K562 (cell line): ENCODE measurements around the gene CSRP2. TPM values are rescaled to one million over a fixed set of nuclear protein-coding genes. Genes with fewer than 3 reads are reported as not detected.

ENCODE experiments used
- ATAC-seq: fragments of 200-7000 bp; cut with Tn5 transposase; 3 replicates; pipeline ENCODE4 v1.9.1; 2020; ENCODE audit warnings: moderate library complexity
- BruUV-seq: library from RNA; stranded (reverse); fragments of 400-500 nt; replicated peaks from 2 replicates; lab custom pipeline; 2021; lab: Mats Ljungman, UMichigan
- CTCF ChIA-PET: fragments of 300-600 bp; formaldehyde crosslinking; extraction: SDS; loops from one replicate; lab custom pipeline; 2021; ENCODE audit warnings: low intra/inter-chr PET ratio; lab: Yijun Ruan, JAX
- POLR2A ChIA-PET: fragments of 300-600, 350-650 bp; sonication (Branson Sonifier 250); formaldehyde crosslinking; extraction: SDS; loops from one replicate; lab custom pipeline; 2021; ENCODE audit warnings: antibody characterized with exemption, inconsistent platforms; lab: Yijun Ruan, JAX
- DNase-seq, 4 experiments: peaks; one replicate each; pipeline versions ENCODE4 v3.0.0 to v3.0.0-alpha.2; 2011 to 2018; ENCODE audit warnings: low spot score in 3 of 4, mixed read lengths in 3 of 4; ENCODE audit errors: extremely low read depth in 1 of 4
- FAIRE-seq: peaks from 2 replicates; lab custom pipeline; 2011; peaks lifted over from hg19 to GRCh38; lab: Jason Lieb, UNC
- H2AFZ ChIP-seq: 2 replicates; pipeline ENCODE4 v1.6.0; 2011; ENCODE audit warnings: low read depth, low read length, control low read depth, inconsistent platforms
- H3K27ac ChIP-seq: fragments of 200-600 bp; 3 replicates; pipeline ENCODE4 v1.8.0; 2011; ENCODE audit warnings: low read depth, mild to moderate bottlenecking, control low read depth, inconsistent platforms, low read length, moderate library complexity, mixed read lengths; ENCODE audit errors: extremely low read depth
- H3K27me3 ChIP-seq, 2 experiments: fragments of 300-600 bp in 1 of 2; 2 replicates in 1 of 2; 3 replicates in 1 of 2; pipeline versions ENCODE4 v1.6.0 to v1.8.0; 2011; ENCODE audit warnings: inconsistent platforms in 2 of 2, low read length in 2 of 2, mild to moderate bottlenecking in 1 of 2, mixed read lengths in 1 of 2, moderate library complexity in 1 of 2; ENCODE audit not compliant: control insufficient read depth in 2 of 2, insufficient read depth in 2 of 2
- H3K36me3 ChIP-seq: fragments of 300-600 bp; 3 replicates; pipeline ENCODE4 v1.8.0; 2011; ENCODE audit warnings: mild to moderate bottlenecking, low read length, inconsistent platforms; ENCODE audit not compliant: control insufficient read depth, insufficient read depth
- H3K4me1 ChIP-seq, 2 experiments: fragments of 200-600 bp in 1 of 2; replicated peaks in 1 of 2; 2 replicates in 1 of 2; 3 replicates in 1 of 2; pipeline versions ENCODE4 v1.5.1 to v1.8.0; 2011; ENCODE audit warnings: inconsistent platforms in 2 of 2, low read length in 2 of 2, mild to moderate bottlenecking in 1 of 2, mixed read lengths in 1 of 2, moderate library complexity in 1 of 2; ENCODE audit not compliant: control insufficient read depth in 2 of 2, insufficient read depth in 2 of 2
- H3K4me2 ChIP-seq: 2 replicates; pipeline ENCODE4 v1.6.1; 2011; ENCODE audit warnings: low read length, control low read depth, inconsistent platforms, mixed read lengths; ENCODE audit not compliant: insufficient read depth
- H3K4me3 ChIP-seq: fragments of 200-600 bp; sonication (generic), shearing (Covaris generic); 2 replicates; pipeline ENCODE4 v1.5.1; 2016; ENCODE audit warnings: control low read depth, inconsistent platforms
- H3K79me2 ChIP-seq: fragments of 200-600 bp; 3 replicates; pipeline ENCODE4 v1.8.0; 2011; ENCODE audit warnings: low read length, inconsistent platforms; ENCODE audit not compliant: control insufficient read depth, insufficient read depth
- H3K9ac ChIP-seq, 2 experiments: 2 replicates each; pipeline versions ENCODE4 v1.6.0 to v1.6.1; 2011; ENCODE audit warnings: low read depth in 2 of 2, low read length in 2 of 2, control low read depth in 1 of 2, inconsistent platforms in 1 of 2, mild to moderate bottlenecking in 1 of 2, mixed read lengths in 1 of 2; ENCODE audit not compliant: insufficient read depth in 1 of 2
- H3K9me1 ChIP-seq: one replicate; pipeline ENCODE4 v1.6.0; 2011; ENCODE audit warnings: inconsistent platforms, mild to moderate bottlenecking, low read length, moderate library complexity; ENCODE audit not compliant: control insufficient read depth, insufficient read depth
- H3K9me3 ChIP-seq: replicated peaks from 2 replicates; pipeline ENCODE4 v1.5.1; 2011; ENCODE audit warnings: low read depth, low read length, inconsistent platforms; ENCODE audit not compliant: control insufficient read depth, insufficient read depth
- H4K20me1 ChIP-seq: replicated peaks from 2 replicates; pipeline ENCODE4 v1.6.1; 2011; ENCODE audit warnings: low read length, inconsistent platforms, mixed read lengths; ENCODE audit not compliant: control insufficient read depth, insufficient read depth
- ARID2 ChIP-seq: fragments of 450-650 bp; IDR thresholded peaks from 2 replicates; pipeline ENCODE4 v1.6.1; 2017; ENCODE audit warnings: antibody characterized with exemption, mild to moderate bottlenecking
- L3MBTL2 ChIP-seq: fragments of 450-650 bp; IDR thresholded peaks from 2 replicates; pipeline ENCODE4 v1.6.1; 2016; ENCODE audit warnings: mild to moderate bottlenecking, moderate library complexity
- MED1 ChIP-seq: sonication (generic); formaldehyde crosslinking; IDR thresholded peaks from 2 replicates; pipeline ENCODE4 v1.8.1; 2023; ENCODE audit warnings: missing genetic modification reagents, borderline replicate concordance
- OTX1 ChIP-seq: fragments of 450-650 bp; formaldehyde crosslinking; IDR thresholded peaks from 2 replicates; pipeline ENCODE4 v1.4.0; 2022; ENCODE audit warnings: mild to moderate bottlenecking
- TRIM24 ChIP-seq, 2 experiments: fragments of 450-650 bp; IDR thresholded peaks; 2 replicates each; pipeline ENCODE4 v1.6.1; 2016
- ZNF121 ChIP-seq: sonication (generic); formaldehyde crosslinking; conservative IDR thresholded peaks from 2 replicates; pipeline ENCODE4 v1.8.0; 2022; ENCODE audit warnings: missing genetic modification reagents
- WGBS: fragments of 100-300 bp; shearing (Covaris generic); methylation state at CpG from one replicate; pipeline ENCODE4 v1.1.6; 2016; ENCODE audit warnings: low coverage, mixed read lengths; ENCODE audit not compliant: insufficient coverage; ENCODE audit errors: missing lambda C conversion rate; 5-methylcytosine and 5-hydroxymethylcytosine counted together
- in situ Hi-C: fragments of 300-500 bp; cut with MboI; formaldehyde crosslinking; loops from 4 replicates; pipeline ENCODE4 v1.15.0; 2018; ENCODE audit warnings: inconsistent platforms, mixed read lengths
- intact Hi-C: fragments of 100-400 bp; cut with micrococcal nuclease; formaldehyde crosslinking; loops from 2 replicates; pipeline ENCODE4 v1.14.2; 2022
- polyA plus RNA-seq, 8 experiments: library from polyadenylated mRNA; depleted of rRNA in 4 of 8; stranded (reverse) in 5 of 8; unstranded in 3 of 8; fragments of >200 nt; fragmentation: Nextera tagmentation in 2 of 8; fragmentation: Illumina TruSeq in 1 of 8; extraction: Ambion mirVana in 2 of 8; extraction: Trizol in 1 of 8; gene quantifications; 2 replicates each; pipeline versions ENCODE4 v1.2.1 to v1.2.3, GENCODE V29; 2011 to 2014; ENCODE audit warnings: inconsistent platforms in 1 of 8, missing spikeins in 1 of 8
- total RNA-seq, 7 experiments: library from RNA; depleted of rRNA in 6 of 7; stranded (reverse); fragments of >200 nt in 6 of 7; fragmentation: Illumina TruSeq in 2 of 7; extraction: Trizol in 2 of 7; gene quantifications; 2 replicates each; pipeline versions ENCODE4 v1.2.1 to v1.2.3, GENCODE V29; 2011 to 2021; ENCODE audit warnings: low replicate concordance in 1 of 7
- TF ChIP-seq, protein P1 (sequence below): sonication (generic); formaldehyde crosslinking; IDR thresholded peaks from 2 replicates; pipeline ENCODE4 v1.9.0; 2022; ENCODE audit warnings: mild to moderate bottlenecking, missing genetic modification reagents
- TF ChIP-seq, protein P2 (sequence below): fragments of 250-450 bp; sonication (Bioruptor Pico); IDR thresholded peaks from 2 replicates; pipeline ENCODE4 v1.9.0; 2021; ENCODE audit warnings: mild to moderate bottlenecking

The CSRP2 gene
- total and polyA plus RNA-seq, 9 of the 15 experiments (the other 6 are each of a cell fraction or from before 2014, with no cell fraction given): 0.32 to 6.2 (median 2.3) TPM

DNA sequence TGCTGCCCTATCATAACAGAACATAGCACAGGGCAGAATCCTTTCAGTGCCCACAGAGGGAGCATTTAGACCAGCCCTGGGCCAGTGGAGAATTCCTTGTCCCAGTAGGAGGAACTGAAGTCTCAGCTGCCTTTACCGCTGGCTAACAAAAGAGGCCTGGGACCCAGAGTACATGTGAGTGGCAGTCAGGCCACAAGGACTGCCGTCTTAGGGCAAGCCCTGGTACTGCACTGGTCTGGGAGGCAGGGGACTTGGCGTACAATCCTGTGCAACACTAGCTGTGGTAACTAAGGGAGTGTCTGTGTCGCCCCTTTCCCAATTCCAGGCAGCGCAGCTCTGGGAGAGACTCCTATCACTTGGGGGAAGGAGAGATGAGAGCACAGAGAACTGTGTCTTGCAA is 17.0 kb upstream of the CSRP2 start (continued):
- no peak for TF ChIP-seq ARID2

DNA sequence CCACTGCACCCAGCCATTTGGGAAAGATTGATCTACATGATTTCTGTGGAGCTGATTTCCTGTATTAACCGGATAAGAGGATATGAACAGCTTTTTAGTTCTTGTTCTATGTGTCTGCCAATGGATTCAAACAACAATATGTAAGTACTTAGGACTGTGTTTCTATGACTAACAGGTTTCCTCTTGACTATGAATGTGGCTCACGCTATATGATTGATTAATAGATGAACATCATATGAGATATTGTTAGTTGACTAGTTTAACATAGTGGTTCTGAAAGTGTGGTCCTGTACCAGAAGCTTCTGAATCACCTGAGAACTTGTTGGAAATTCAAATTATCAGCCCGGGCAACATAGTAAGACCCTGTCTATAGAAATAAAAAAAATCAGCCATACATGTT is 12.8 kb upstream of the CSRP2 start:
- H3K9me1 ChIP-seq: no peaks in the 10 kb centered on the region
- no peaks in the 10 kb centered on the region for H3K4me1 ChIP-seq
- H3K36me3 ChIP-seq: no peaks in the 10 kb centered on the region
- intact Hi-C loops (no loop called here), in situ Hi-C loops (no loop called here)
- H3K79me2 ChIP-seq: no peaks in the 10 kb centered on the region
- H3K9ac ChIP-seq: no peak overlapping the region
- ATAC-seq (no peak), DNase-seq (no peak), FAIRE-seq (no peak)
- TF ChIP-seq, protein P1, sequence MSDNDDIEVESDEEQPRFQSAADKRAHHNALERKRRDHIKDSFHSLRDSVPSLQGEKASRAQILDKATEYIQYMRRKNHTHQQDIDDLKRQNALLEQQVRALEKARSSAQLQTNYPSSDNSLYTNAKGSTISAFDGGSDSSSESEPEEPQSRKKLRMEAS: no peak
- TF ChIP-seq, protein P2, sequence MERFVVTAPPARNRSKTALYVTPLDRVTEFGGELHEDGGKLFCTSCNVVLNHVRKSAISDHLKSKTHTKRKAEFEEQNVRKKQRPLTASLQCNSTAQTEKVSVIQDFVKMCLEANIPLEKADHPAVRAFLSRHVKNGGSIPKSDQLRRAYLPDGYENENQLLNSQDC (CRISPR knock-in tag): no peak
- TF ChIP-seq ARID2 (no peak), OTX1 (CRISPR knock-in tag) (no peak), MED1 (CRISPR knock-in tag) (no peak), TRIM24 (IDR thresholded peaks at IDR 0.05) (no peak), L3MBTL2 (no peak), ZNF121 (CRISPR knock-in tag) (no peak)
- WGBS: 5% methylated on average over 3 of the region's 3 CpGs
- no peaks in the 10 kb centered on the region for H3K9me3 ChIP-seq
- H3K4me2 ChIP-seq: no peak overlapping the region
- no TSS peak for BruUV-seq
- CTCF ChIA-PET: no interaction called here
- H4K20me1 ChIP-seq: no peaks in the 10 kb centered on the region
- H2AFZ ChIP-seq: no peak overlapping the region
- H3K27me3 ChIP-seq: peaks cover 4 to 11% of the 10 kb centered on the region in 2 experiments
- H3K4me3 ChIP-seq: no peak overlapping the region
- H3K27ac ChIP-seq: no peak overlapping the region
- POLR2A ChIA-PET: no interaction called here
